Endothelial cell of umbilical vein (primary cell): Measurements from ENCODE around the gene ATN1. TPM values are rescaled to one million over a fixed set of nuclear protein-coding genes. Genes with fewer than 3 reads are reported as not detected.

ENCODE experiments used
- BruUV-seq: library from RNA; stranded (reverse); fragments of 400-500 nt; replicated peaks from 2 replicates; lab custom pipeline; 2021; lab: Mats Ljungman, UMichigan
- CTCF ChIA-PET: fragments of 300-600, 350-600 bp; sonication (Branson Sonifier 250); formaldehyde crosslinking; loops from one replicate; lab custom pipeline; 2021; ENCODE audit warnings: antibody characterized with exemption, inconsistent platforms; lab: Charles Lee
- POLR2A ChIA-PET: fragments of 300-600, 350-600 bp; sonication (Branson Sonifier 250); formaldehyde crosslinking; loops from one replicate; lab custom pipeline; 2021; ENCODE audit warnings: antibody characterized with exemption, inconsistent platforms; lab: Charles Lee
- DNase-seq: peaks from one replicate; pipeline ENCODE4 v3.0.0-alpha.2; 2011; ENCODE audit warnings: low read depth, low spot score
- FAIRE-seq: peaks from 2 replicates; lab custom pipeline; 2011; peaks lifted over from hg19 to GRCh38; lab: Jason Lieb, UNC
- H2AFZ ChIP-seq: 2 replicates; pipeline ENCODE4 v1.6.0; 2012; ENCODE audit warnings: low read depth, low read length, control low read depth, inconsistent platforms
- H3K27ac ChIP-seq: 2 replicates; pipeline ENCODE4 v1.5.1; 2011; ENCODE audit warnings: low read depth, mild to moderate bottlenecking, control low read depth, low read length, moderate library complexity; ENCODE audit not compliant: insufficient read depth
- H3K27me3 ChIP-seq, 2 experiments: 2 replicates each; pipeline versions ENCODE4 v1.6.0 to v1.6.1; 2011; ENCODE audit warnings: low read length in 2 of 2, mixed read lengths in 1 of 2; ENCODE audit not compliant: control insufficient read depth in 2 of 2, insufficient read depth in 2 of 2
- H3K36me3 ChIP-seq, 2 experiments: 2 replicates in 1 of 2; 3 replicates in 1 of 2; pipeline ENCODE4 v1.5.1; 2011; ENCODE audit warnings: low read length in 2 of 2, mild to moderate bottlenecking in 1 of 2, moderate library complexity in 1 of 2; ENCODE audit not compliant: control insufficient read depth in 2 of 2, insufficient read depth in 2 of 2; ENCODE audit errors: extremely low read depth in 1 of 2
- H3K4me1 ChIP-seq: 3 replicates; pipeline ENCODE4 v1.5.1; 2011; ENCODE audit warnings: mild to moderate bottlenecking, low read length; ENCODE audit not compliant: control insufficient read depth, insufficient read depth; ENCODE audit errors: extremely low read depth
- H3K4me2 ChIP-seq: 2 replicates; pipeline ENCODE4 v1.6.1; 2011; ENCODE audit warnings: low read length, control low read depth, mixed read lengths; ENCODE audit not compliant: insufficient read depth
- H3K4me3 ChIP-seq, 3 experiments: fragments of 200-600 bp in 1 of 3; sonication (generic), shearing (Covaris generic) in 1 of 3; replicated peaks in 1 of 3; 2 replicates each; pipeline ENCODE4 v1.5.1; 2011 to 2016; ENCODE audit warnings: control low read depth in 3 of 3, low read length in 3 of 3, mild to moderate bottlenecking in 2 of 3, inconsistent platforms in 1 of 3, low read depth in 1 of 3, moderate library complexity in 1 of 3; ENCODE audit not compliant: insufficient read depth in 1 of 3
- H3K79me2 ChIP-seq: 2 replicates; pipeline ENCODE4 v1.6.0; 2012; ENCODE audit warnings: low read length, inconsistent platforms; ENCODE audit not compliant: control insufficient read depth, insufficient read depth
- H3K9ac ChIP-seq: replicated peaks from 2 replicates; pipeline ENCODE3; 2011; ENCODE audit warnings: low read length, control low read depth; ENCODE audit not compliant: insufficient read depth; ENCODE audit errors: extremely low read depth
- H3K9me1 ChIP-seq: replicated peaks from 3 replicates; pipeline ENCODE4 v1.6.0; 2011; ENCODE audit warnings: mild to moderate bottlenecking, low read length; ENCODE audit not compliant: control insufficient read depth, insufficient read depth; ENCODE audit errors: extremely low read depth
- H3K9me3 ChIP-seq: replicated peaks from 2 replicates; pipeline ENCODE4 v1.5.1; 2012; ENCODE audit warnings: low read length, inconsistent platforms; ENCODE audit not compliant: control insufficient read depth, insufficient read depth
- H4K20me1 ChIP-seq: replicated peaks from 2 replicates; pipeline ENCODE3; 2011; ENCODE audit warnings: mild to moderate bottlenecking, low read length; ENCODE audit not compliant: control insufficient read depth, insufficient read depth; ENCODE audit errors: extremely low read depth
- EZH2 ChIP-seq: IDR thresholded peaks from 2 replicates; pipeline ENCODE4 v1.6.1; 2012; ENCODE audit warnings: borderline replicate concordance, low read depth, mild to moderate bottlenecking, moderate library complexity, low read length, inconsistent platforms; ENCODE audit not compliant: severe bottlenecking
- FOS ChIP-seq: IDR thresholded peaks from 2 replicates; pipeline ENCODE4 v1.6.1; 2011; ENCODE audit warnings: mild to moderate bottlenecking, low read length, moderate library complexity, borderline replicate concordance; ENCODE audit not compliant: insufficient read depth
- GATA2 ChIP-seq: IDR thresholded peaks from 2 replicates; pipeline ENCODE4 v1.7.0; 2011; ENCODE audit warnings: low read depth, mild to moderate bottlenecking, moderate library complexity, mixed read lengths, low read length; ENCODE audit not compliant: insufficient read length, insufficient read depth
- JUN ChIP-seq: IDR thresholded peaks from 2 replicates; pipeline ENCODE4 v1.6.1; 2011; ENCODE audit warnings: borderline replicate concordance, low read depth; ENCODE audit not compliant: insufficient read length, insufficient read depth
- MYC ChIP-seq: IDR thresholded peaks from one replicate; pipeline ENCODE4 v1.6.1; 2011; ENCODE audit warnings: mild to moderate bottlenecking, low read depth, low read length
- POLR2A ChIP-seq: IDR thresholded peaks from 2 replicates; pipeline ENCODE4 v1.6.1; 2012; ENCODE audit warnings: low read depth, mild to moderate bottlenecking, control low read depth, low read length
- POLR2AphosphoS5 ChIP-seq: IDR thresholded peaks from 2 replicates; pipeline ENCODE4 v1.6.1; 2012; ENCODE audit warnings: low read depth, mild to moderate bottlenecking, control low read depth, low read length, moderate library complexity; ENCODE audit not compliant: insufficient read depth
- dilution Hi-C: fragments of 300-500 bp; cut with MboI; formaldehyde crosslinking; loops from one replicate; pipeline ENCODE4 v1.15.0; 2019; ENCODE audit warnings: low sequenced_read_pairs; ENCODE audit not compliant: extremely low pct_ligation_motif_present
- intact Hi-C: fragments of 100-400 bp; cut with micrococcal nuclease; formaldehyde crosslinking; loops from one replicate; pipeline ENCODE4 v1.10.0; 2022
- polyA plus RNA-seq, 4 experiments: library from polyadenylated mRNA; depleted of rRNA in 3 of 4; stranded (reverse) in 3 of 4; unstranded in 1 of 4; fragments of >200 nt; gene quantifications; 2 replicates each; pipeline versions ENCODE4 v1.2.1 to v1.2.3, GENCODE V29; 2011 to 2012; ENCODE audit warnings: missing spikeins in 1 of 4
- total RNA-seq: library from RNA; stranded (reverse); gene quantifications from 2 replicates; pipeline ENCODE4 v1.2.3, GENCODE V29; 2021
- TF ChIP-seq, protein P1 (sequence below), 2 donors: IDR thresholded peaks; 1 replicate in 1 of 2; 2 replicates in 1 of 2; pipeline ENCODE4 v1.5.1; 2011; ENCODE audit warnings: low read length in 2 of 2, mild to moderate bottlenecking in 2 of 2, moderate library complexity in 2 of 2, control low read depth in 1 of 2, inconsistent platforms in 1 of 2, low read depth in 1 of 2; ENCODE audit not compliant: insufficient read depth in 1 of 2; ENCODE audit errors: extremely low read depth in 1 of 2
- TF ChIP-seq, protein P2 (sequence below): IDR thresholded peaks from 2 replicates; pipeline ENCODE4 v1.6.1; 2011; ENCODE audit not compliant: insufficient read depth, insufficient read length

ATN1 gene
- total and polyA plus RNA-seq, 2 donors (not counting 3 experiments of a cell fraction or from before 2014, with no cell fraction given): 46.4 to 117 TPM

DNA sequence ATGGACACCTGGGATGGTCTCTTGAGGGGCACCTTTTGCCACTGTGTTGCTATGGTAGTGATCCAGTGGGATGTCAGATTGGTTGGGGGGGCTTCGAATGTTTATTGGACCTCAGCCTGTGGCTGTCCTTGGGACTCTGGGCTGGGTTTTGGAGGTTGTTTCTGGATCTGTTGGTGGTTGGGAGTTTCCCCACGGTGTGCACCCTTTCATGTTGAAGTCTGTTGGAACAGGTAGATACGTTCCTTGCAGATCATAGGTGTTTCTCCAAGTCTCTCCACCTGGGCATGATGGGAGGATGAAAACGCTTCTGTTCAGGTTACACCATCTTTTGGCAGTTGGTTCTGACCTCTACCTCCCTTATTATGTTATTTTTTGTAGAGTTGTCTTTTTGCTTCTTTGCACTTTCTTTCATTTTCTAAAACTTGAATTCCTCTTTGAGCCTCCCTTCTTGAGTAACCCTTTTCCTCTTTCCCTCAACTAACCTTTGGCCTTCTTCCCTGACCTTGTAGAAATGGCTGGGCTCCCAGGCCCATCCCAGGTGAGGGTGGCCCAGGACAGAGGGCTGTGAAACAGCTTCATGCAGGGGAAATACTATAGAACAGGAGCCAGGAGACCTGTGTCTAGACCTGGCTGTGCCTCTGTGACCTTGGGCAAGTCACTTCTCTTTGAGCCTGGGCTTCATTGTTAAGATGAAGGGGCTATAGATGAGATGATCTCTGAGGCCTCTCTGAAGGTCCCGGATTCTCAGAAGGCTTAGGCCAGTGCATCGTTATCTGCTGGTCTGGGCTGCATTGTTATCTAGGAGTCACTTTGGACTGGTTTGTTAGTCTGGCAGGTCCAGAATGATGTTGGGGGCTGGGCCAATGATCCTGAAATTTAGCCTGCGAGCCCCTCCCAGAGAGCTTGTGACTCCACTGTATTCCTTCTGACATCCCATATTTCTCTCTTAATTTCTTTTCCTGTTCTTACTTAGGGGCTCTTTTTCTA lies 2.0 kb downstream of the ATN1 start:
- Histone ChIP-seq H3K4me2 (peak overlapping the region; percentile 87), H3K4me3 (peak overlapping the region; percentile 88 to 92 (median 90)), H3K9ac (peak overlapping the region; percentile 75), H3K36me3 (peaks cover 2 to 3% of the 10 kb centered on the region in 2 experiments), H3K9me3 (no peaks in the 10 kb centered on the region), H3K9me1 (no peaks in the 10 kb centered on the region), H3K27me3 (no peaks in the 10 kb centered on the region), H3K79me2 (peaks cover 63% of the 10 kb centered on the region), H3K4me1 (peaks cover 62% of the 10 kb centered on the region), H2AFZ (no peak overlapping the region), H3K27ac (no peak overlapping the region), H4K20me1 (peaks cover 8% of the 10 kb centered on the region)
- ChIA-PET POLR2A (interaction anchor here (1.2 kb wide), 1 partner anchor 8 kb away, joined by 4 read pairs; no protein-coding TSS in a partner anchor), CTCF (interaction anchor here (1.1 to 2.0 kb wide), 3 partner anchors 8 to 57 kb away, joined by 3 to 11 read pairs (median 5); partner anchors contain the start of gene SPSB2)
- dilution Hi-C loops (no loop called here), intact Hi-C loops (no loop called here)
- TSS peak; percentile 7 for BruUV-seq
- DNase-seq: no peak
- TF ChIP-seq JUN (no peak), POLR2A (no peak), GATA2 (no peak), EZH2 (no peak), POLR2AphosphoS5 (no peak), FOS (no peak), MYC (no peak)
- TF ChIP-seq, protein P1, sequence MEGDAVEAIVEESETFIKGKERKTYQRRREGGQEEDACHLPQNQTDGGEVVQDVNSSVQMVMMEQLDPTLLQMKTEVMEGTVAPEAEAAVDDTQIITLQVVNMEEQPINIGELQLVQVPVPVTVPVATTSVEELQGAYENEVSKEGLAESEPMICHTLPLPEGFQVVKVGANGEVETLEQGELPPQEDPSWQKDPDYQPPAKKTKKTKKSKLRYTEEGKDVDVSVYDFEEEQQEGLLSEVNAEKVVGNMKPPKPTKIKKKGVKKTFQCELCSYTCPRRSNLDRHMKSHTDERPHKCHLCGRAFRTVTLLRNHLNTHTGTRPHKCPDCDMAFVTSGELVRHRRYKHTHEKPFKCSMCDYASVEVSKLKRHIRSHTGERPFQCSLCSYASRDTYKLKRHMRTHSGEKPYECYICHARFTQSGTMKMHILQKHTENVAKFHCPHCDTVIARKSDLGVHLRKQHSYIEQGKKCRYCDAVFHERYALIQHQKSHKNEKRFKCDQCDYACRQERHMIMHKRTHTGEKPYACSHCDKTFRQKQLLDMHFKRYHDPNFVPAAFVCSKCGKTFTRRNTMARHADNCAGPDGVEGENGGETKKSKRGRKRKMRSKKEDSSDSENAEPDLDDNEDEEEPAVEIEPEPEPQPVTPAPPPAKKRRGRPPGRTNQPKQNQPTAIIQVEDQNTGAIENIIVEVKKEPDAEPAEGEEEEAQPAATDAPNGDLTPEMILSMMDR (IDR thresholded peaks at IDR 0.05; ENCODE audit: extremely low read depth in 1 of 2, insufficient read depth in 1 of 2, low read depth in 1 of 2, low read length in 2 of 2): no peak
- TF ChIP-seq, protein P2, sequence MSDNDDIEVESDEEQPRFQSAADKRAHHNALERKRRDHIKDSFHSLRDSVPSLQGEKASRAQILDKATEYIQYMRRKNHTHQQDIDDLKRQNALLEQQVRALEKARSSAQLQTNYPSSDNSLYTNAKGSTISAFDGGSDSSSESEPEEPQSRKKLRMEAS: no peak
- no peak for FAIRE-seq
